ENCODE data around the gene ARHGEF16. TPM values are rescaled to one million over a fixed set of nuclear protein-coding genes. Genes with fewer than 3 reads are reported as not detected.

Gene ARHGEF16
- total and polyA plus RNA-seq, 5 experiments from 2014 or later, result not detected

GRCh38 chr1:3504151-3504821, 49.8 kb downstream of the ARHGEF16 start:
- no peak overlapping the region for H3K27ac Mint-ChIP-seq
- peaks cover 0 to 16% (median 8%) of the 10 kb centered on the region in 3 donors for H3K36me3 Mint-ChIP-seq
- ATAC-seq (no peak), DNase-seq (no peak)
- no peaks in the 10 kb centered on the region for H3K27me3 Mint-ChIP-seq
- no peaks in the 10 kb centered on the region for H3K4me1 Mint-ChIP-seq
- no peaks in the 10 kb centered on the region for H3K9me3 Mint-ChIP-seq
- POLR2A ChIA-PET, result no interaction called here
- no peak overlapping the region for H3K4me3 Mint-ChIP-seq

- H3K36me3 Mint-ChIP-seq, result peaks cover 0 to 16% (median 8%) of the 10 kb centered on the region in 3 donors
- DNase-seq (no peak), ATAC-seq (no peak)
- no peaks in the 10 kb centered on the region for H3K4me1 Mint-ChIP-seq
- no peaks in the 10 kb centered on the region for H3K9me3 Mint-ChIP-seq
- no peak overlapping the region for H3K4me3 Mint-ChIP-seq
- no peak overlapping the region for H3K27ac Mint-ChIP-seq
- POLR2A ChIA-PET, result no interaction called here
- H3K27me3 Mint-ChIP-seq, result no peaks in the 10 kb centered on the region
Observed at GRCh38 chr1:3504822-3505153, 50.3 kb downstream of the ARHGEF16 start.

DNA sequence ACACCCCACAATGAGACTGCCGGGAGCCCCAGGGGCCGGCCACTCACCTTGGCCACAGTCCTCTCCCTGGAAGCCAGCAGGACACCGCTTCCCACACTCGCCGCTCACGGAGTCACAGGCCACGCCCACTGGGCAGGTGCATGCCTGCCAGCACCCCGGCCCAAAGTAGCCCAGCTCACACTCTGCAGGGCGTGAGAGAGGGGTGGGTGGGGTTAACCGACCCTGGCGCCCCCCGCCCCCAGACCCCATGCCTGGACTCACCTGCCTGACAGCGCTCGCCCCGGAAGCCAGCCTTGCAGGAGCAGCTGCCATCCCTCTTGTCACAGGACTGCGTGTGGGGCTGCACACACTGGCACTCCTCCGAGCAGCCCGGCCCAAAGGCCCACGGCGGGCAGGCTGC, 50.7 kb downstream of the ARHGEF16 start:
- no peak for ATAC-seq
- H3K4me1 Mint-ChIP-seq, result no peaks in the 10 kb centered on the region
- POLR2A ChIA-PET, result no interaction called here

DNA sequence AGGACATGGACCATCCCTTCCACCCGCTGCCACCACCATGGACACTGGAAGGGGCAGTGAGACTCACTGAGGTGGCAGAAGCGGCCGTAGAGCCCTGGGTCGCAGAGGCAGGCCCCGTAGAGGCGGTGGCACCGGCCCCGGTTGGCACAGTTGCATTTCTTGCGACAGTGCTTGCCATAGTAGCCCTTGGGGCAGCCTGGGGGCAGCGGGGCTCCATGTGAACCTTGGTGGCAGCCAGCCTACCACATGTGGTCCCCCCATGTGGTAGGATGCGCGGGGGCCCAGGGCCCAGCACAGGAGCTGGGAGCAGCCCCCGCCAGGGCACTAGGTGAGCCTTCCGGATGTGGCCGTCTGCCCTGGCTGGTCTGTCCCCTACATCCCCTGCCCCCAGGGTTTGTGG, 51.6 kb downstream of the ARHGEF16 start:
- POLR2A ChIA-PET, result no interaction called here
- peaks cover 0 to 2% (median 0%) of the 10 kb centered on the region in 4 donors for H3K4me1 Mint-ChIP-seq
- H3K4me3 Mint-ChIP-seq, result no peak overlapping the region

More for the DNA sequence above, 50.7 kb downstream of the ARHGEF16 start:
- Mint-ChIP-seq H3K27me3 (no peaks in the 10 kb centered on the region), H3K4me3 (no peak overlapping the region), H3K27ac (no peak overlapping the region), H3K36me3 (peaks cover 0 to 16% (median 8%) of the 10 kb centered on the region in 3 donors), H3K9me3 (no peaks in the 10 kb centered on the region)
- DNase-seq, result no peak

GRCh38 chr1:3506943-3507342, 52.5 kb downstream of the ARHGEF16 start:
- POLR2A ChIA-PET, result no interaction called here
- H3K27ac Mint-ChIP-seq, result no peak overlapping the region

More for the DNA sequence above, 51.6 kb downstream of the ARHGEF16 start:
- ATAC-seq (no peak), DNase-seq (no peak)
- no peaks in the 10 kb centered on the region for H3K9me3 Mint-ChIP-seq
- H3K27ac Mint-ChIP-seq, result no peak overlapping the region
- H3K27me3 Mint-ChIP-seq, result no peaks in the 10 kb centered on the region
- peaks cover 0 to 16% (median 8%) of the 10 kb centered on the region in 3 donors for H3K36me3 Mint-ChIP-seq

DNA sequence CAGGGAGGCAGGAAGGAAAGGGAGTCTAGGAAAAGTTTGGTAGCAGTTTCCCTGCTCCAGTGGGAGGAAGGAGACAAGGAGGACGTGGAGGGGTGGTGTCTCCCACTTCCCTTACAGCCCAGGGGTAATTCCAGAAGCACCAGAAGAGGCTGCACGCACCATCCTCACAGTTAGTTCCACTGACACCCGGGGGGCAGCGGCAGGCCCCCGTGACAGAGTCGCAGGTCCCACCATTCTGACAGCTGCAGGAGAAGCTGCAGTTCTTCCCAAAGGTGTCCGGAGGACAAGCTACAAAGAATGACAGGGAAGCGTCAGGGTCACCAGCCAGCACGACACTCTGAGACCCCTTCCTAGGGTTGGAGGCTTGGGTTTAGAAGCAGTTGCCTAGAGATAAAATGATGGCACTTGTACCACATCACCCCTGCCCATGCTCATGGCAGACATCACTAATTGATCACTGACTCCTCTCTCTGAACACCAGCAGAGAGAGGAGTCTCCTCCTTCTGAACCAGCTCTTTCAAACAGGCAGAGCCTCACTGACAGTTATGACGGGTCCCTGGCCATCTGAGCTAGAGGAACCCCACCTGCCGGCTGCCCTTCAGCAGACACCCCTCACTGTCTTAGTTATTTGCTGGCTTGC, 53.3 kb downstream of the ARHGEF16 start:
- no peak for ATAC-seq
- peaks cover 0 to 2% (median 0%) of the 10 kb centered on the region in 4 donors for H3K4me1 Mint-ChIP-seq
- H3K9me3 Mint-ChIP-seq, result no peaks in the 10 kb centered on the region
- H3K27me3 Mint-ChIP-seq, result no peaks in the 10 kb centered on the region
- no peak for DNase-seq
- H3K27ac Mint-ChIP-seq, result peak overlapping the region in 1 of 10 donors; percentile 75
- POLR2A ChIA-PET, result interaction anchor here (1.0 kb wide), 1 partner anchor 116 kb away, joined by 3 read pairs; the partner anchor contains the start of gene TPRG1L
- H3K4me3 Mint-ChIP-seq, result no peak overlapping the region
- peaks cover 0 to 16% (median 10%) of the 10 kb centered on the region in 3 donors for H3K36me3 Mint-ChIP-seq

More at GRCh38 chr1:3506943-3507342, 52.5 kb downstream of the ARHGEF16 start:
- Mint-ChIP-seq H3K36me3 (peaks cover 0 to 16% (median 8%) of the 10 kb centered on the region in 3 donors), H3K4me1 (peaks cover 0 to 2% (median 0%) of the 10 kb centered on the region in 4 donors), H3K4me3 (no peak overlapping the region), H3K27me3 (no peaks in the 10 kb centered on the region), H3K9me3 (no peaks in the 10 kb centered on the region)
- ATAC-seq (no peak), DNase-seq (no peak)

- Mint-ChIP-seq H3K9me3 (no peaks in the 10 kb centered on the region), H3K27me3 (no peaks in the 10 kb centered on the region), H3K27ac (no peak overlapping the region), H3K36me3 (peaks cover 0 to 13% (median 10%) of the 10 kb centered on the region in 3 donors), H3K4me1 (peaks cover 0 to 2% (median 0%) of the 10 kb centered on the region in 4 donors), H3K4me3 (no peak overlapping the region)
- POLR2A ChIA-PET, result interaction anchor here (0.8 kb wide), 1 partner anchor 24 kb away, joined by 3 read pairs; no protein-coding TSS in a partner anchor
- no peak for DNase-seq
- ATAC-seq, result no peak
Observed at GRCh38 chr1:3508757-3509415, 54.4 kb downstream of the ARHGEF16 start.

GRCh38 chr1:3509721-3510120, 55.3 kb downstream of the ARHGEF16 start:
- Mint-ChIP-seq H3K9me3 (no peaks in the 10 kb centered on the region), H3K4me1 (peaks cover 0 to 2% (median 0%) of the 10 kb centered on the region in 4 donors), H3K27ac (no peak overlapping the region), H3K36me3 (peaks cover 0 to 13% (median 10%) of the 10 kb centered on the region in 3 donors), H3K4me3 (no peak overlapping the region), H3K27me3 (no peaks in the 10 kb centered on the region)
- POLR2A ChIA-PET, result no interaction called here
- DNase-seq, result no peak
- ATAC-seq, result no peak

DNA sequence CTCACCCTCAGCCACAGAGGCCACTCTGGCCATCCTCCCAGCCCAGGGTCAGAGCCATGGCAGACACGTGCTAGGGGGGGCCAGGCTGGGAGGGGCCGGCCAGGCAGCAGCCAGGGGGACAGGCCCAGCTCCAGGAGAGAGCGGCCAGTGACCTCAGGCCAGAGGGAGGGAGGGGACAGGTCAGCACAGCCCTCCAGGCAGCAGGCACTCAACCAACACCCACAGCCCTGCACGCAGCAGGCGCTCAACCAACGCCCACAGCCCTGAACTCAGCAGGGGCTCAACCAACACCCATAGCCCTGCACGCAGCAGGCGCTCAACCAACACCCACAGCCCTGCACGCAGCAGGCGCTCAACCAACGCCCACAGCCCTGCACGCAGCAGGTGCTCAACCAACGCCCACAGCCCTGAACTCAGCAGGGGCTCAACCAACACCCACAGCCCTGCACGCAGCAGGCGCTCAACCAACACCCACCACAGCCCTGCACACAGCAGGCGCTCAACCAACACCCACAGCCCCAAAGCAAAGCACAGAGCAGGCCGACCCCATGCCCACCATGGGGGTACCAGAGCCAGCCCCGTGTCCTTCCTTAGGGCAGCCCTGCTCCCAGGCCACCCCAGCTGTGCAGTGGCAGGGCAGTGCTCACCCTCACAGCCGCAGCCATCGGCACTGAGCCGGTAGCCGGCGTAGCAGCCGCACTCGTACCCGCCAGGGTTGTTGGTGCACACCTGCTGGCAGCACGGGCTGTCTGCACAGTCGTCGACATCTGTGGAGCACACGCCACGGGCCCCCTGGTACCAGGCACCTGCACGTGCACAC, 55.9 kb downstream of the ARHGEF16 start:
- Mint-ChIP-seq H3K4me3 (no peak overlapping the region), H3K27me3 (no peaks in the 10 kb centered on the region), H3K27ac (peak overlapping the region in 1 of 10 donors; percentile 25), H3K36me3 (peaks cover 0 to 13% (median 10%) of the 10 kb centered on the region in 3 donors), H3K9me3 (no peaks in the 10 kb centered on the region), H3K4me1 (peaks cover 0 to 2% (median 0%) of the 10 kb centered on the region in 4 donors)
- ATAC-seq (no peak), DNase-seq (no peak)
- POLR2A ChIA-PET, result no interaction called here

- peaks cover 0 to 13% (median 10%) of the 10 kb centered on the region in 3 donors for H3K36me3 Mint-ChIP-seq
- ATAC-seq (no peak), DNase-seq (no peak)
- no peaks in the 10 kb centered on the region for H3K27me3 Mint-ChIP-seq
- POLR2A ChIA-PET, result no interaction called here
- H3K9me3 Mint-ChIP-seq, result no peaks in the 10 kb centered on the region
- peaks cover 0 to 2% (median 1%) of the 10 kb centered on the region in 4 donors for H3K4me1 Mint-ChIP-seq
- H3K4me3 Mint-ChIP-seq, result no peak overlapping the region
- peak overlapping the region in 1 of 10 donors; percentile 25 for H3K27ac Mint-ChIP-seq
Observed at GRCh38 chr1:3510956-3511250, 56.4 kb downstream of the ARHGEF16 start.

DNA sequence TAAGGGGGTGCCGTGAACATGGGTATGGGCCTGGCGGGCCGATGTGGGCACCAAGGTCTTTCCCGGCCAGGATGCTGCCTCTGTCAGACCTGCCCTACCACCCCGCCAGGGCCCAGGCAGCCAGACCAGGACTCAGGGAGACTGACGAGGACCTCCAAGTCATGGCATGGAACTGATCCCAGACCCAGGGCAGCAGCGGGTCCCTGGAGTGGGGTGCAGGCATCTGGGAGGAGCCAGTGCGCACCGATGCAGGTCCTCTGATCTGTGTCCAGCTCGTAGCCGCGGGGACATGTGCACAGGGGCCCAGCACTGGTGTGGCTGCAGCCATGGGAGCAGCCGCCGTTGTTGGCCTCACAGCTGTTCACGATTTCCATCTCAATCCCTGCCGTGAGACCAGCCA, 56.8 kb downstream of the ARHGEF16 start:
- Mint-ChIP-seq H3K27me3 (no peaks in the 10 kb centered on the region), H3K9me3 (no peaks in the 10 kb centered on the region), H3K36me3 (peaks cover 0 to 13% (median 10%) of the 10 kb centered on the region in 3 donors), H3K4me1 (peaks cover 0 to 6% (median 1%) of the 10 kb centered on the region in 4 donors), H3K27ac (no peak overlapping the region), H3K4me3 (no peak overlapping the region)
- POLR2A ChIA-PET, result interaction anchor here (0.9 kb wide), 1 partner anchor 9 kb away, joined by 5 read pairs; no protein-coding TSS in a partner anchor
- DNase-seq (no peak), ATAC-seq (no peak)

- Mint-ChIP-seq H3K4me3 (no peak overlapping the region), H3K27ac (no peak overlapping the region), H3K9me3 (no peaks in the 10 kb centered on the region), H3K4me1 (peaks cover 0 to 7% (median 1%) of the 10 kb centered on the region in 4 donors), H3K27me3 (no peaks in the 10 kb centered on the region), H3K36me3 (peaks cover 0 to 10% (median 6%) of the 10 kb centered on the region in 3 donors)
- POLR2A ChIA-PET, result interaction anchor here (0.9 kb wide), 1 partner anchor 10 kb away, joined by 5 read pairs; no protein-coding TSS in a partner anchor
- no peak for ATAC-seq
- no peak for DNase-seq
Observed at GRCh38 chr1:3511856-3512255, 57.4 kb downstream of the ARHGEF16 start.
